Caki2 (cell line): ENCODE measurements around the gene SHISAL2A. TPM values are rescaled to one million over a fixed set of nuclear protein-coding genes. Genes with fewer than 3 reads are reported as not detected.
A peak's percentile ranks its signal among the peaks of the same experiment; 100 is the strongest.

Experiments
- DNase-seq: peaks from one replicate; pipeline ENCODE4 v3.0.0-alpha.2; 2015; ENCODE audit warnings: low read depth
- in situ Hi-C: cut with HindIII; loops from 2 replicates; pipeline ENCODE4 v1.10.0; 2016; ENCODE audit warnings: low sequenced_read_pairs, low pct_unique_long_range_greater_than_20kb, mixed read lengths
- total RNA-seq: library from RNA; depleted of rRNA; stranded (reverse); fragments of >200 nt; shearing (Covaris generic); gene quantifications from 2 replicates; pipeline ENCODE4 v1.2.3, GENCODE V29; 2014; ENCODE audit warnings: low replicate concordance

SHISAL2A gene
- total RNA-seq, 1 experiment from 2014 or later, result not detected

GRCh38 chr1:52613636-52614373, 19.2 kb upstream of the SHISAL2A start:
- in situ Hi-C loops, result no loop called here
- DNase-seq, result no peak

GRCh38 chr1:52614671-52615070, 18.3 kb upstream of the SHISAL2A start:
- DNase-seq, result no peak
- in situ Hi-C loops, result no loop called here

GRCh38 chr1:52615489-52616042, 17.4 kb upstream of the SHISAL2A start:
- in situ Hi-C loops, result no loop called here
- no peak for DNase-seq

- no peak for DNase-seq
- in situ Hi-C loops, result no loop called here
Observed at GRCh38 chr1:52621950-52622349, 11.0 kb upstream of the SHISAL2A start.

- no peak for DNase-seq
- in situ Hi-C loops, result no loop called here
Observed at GRCh38 chr1:52623812-52624211, 9.2 kb upstream of the SHISAL2A start.

- in situ Hi-C loops, result no loop called here
- DNase-seq, result no peak
Observed at GRCh38 chr1:52627028-52627427, 5.9 kb upstream of the SHISAL2A start.

GRCh38 chr1:52628614-52629324, 4.2 kb upstream of the SHISAL2A start:
- in situ Hi-C loops, result no loop called here
- no peak for DNase-seq

GRCh38 chr1:52629325-52629643, 3.7 kb upstream of the SHISAL2A start:
- in situ Hi-C loops, result no loop called here
- DNase-seq, result peak; percentile 59

GRCh38 chr1:52629667-52630066, 3.3 kb upstream of the SHISAL2A start:
- in situ Hi-C loops, result no loop called here
- no peak for DNase-seq

GRCh38 chr1:52631759-52632331, 1.1 kb upstream of the SHISAL2A start:
- DNase-seq, result no peak
- in situ Hi-C loops, result no loop called here

GRCh38 chr1:52633291-52633754, 355 bp downstream of the SHISAL2A start:
- in situ Hi-C loops, result no loop called here
- no peak for DNase-seq

GRCh38 chr1:52634111-52634510, 1.1 kb downstream of the SHISAL2A start:
- no peak for DNase-seq
- in situ Hi-C loops, result no loop called here

- in situ Hi-C loops, result no loop called here
- no peak for DNase-seq
Observed at GRCh38 chr1:52635321-52636089, 2.5 kb downstream of the SHISAL2A start.

- in situ Hi-C loops, result no loop called here
- DNase-seq, result no peak
Observed at GRCh38 chr1:52636721-52637695, 4.0 kb downstream of the SHISAL2A start.

GRCh38 chr1:52637946-52638345, 5.0 kb downstream of the SHISAL2A start:
- no peak for DNase-seq
- in situ Hi-C loops, result no loop called here

- in situ Hi-C loops, result no loop called here
- no peak for DNase-seq
Observed at GRCh38 chr1:52640697-52641096, 7.7 kb downstream of the SHISAL2A start.

GRCh38 chr1:52641307-52641706, 8.3 kb downstream of the SHISAL2A start:
- in situ Hi-C loops, result no loop called here

More at GRCh38 chr1:52641307-52641706, 8.3 kb downstream of the SHISAL2A start:
- DNase-seq, result no peak
